Measurements from ENCODE around the gene RAMP2.

RAMP2 gene

GRCh38 chr17:42795465-42795864, 34.4 kb downstream of the RAMP2 start:
- 0 out of 2 replicates have a peak, but pooled peaks cover 3% of the 10 kb centered on the region for H3K9me3 ChIP-seq (ENCODE audit: control insufficient read depth, insufficient read depth, low read length)
- peaks cover 4% of the 10 kb centered on the region; the same call in 1 of the 2 replicates for H3K4me1 ChIP-seq (ENCODE audit: control insufficient read depth, insufficient read depth, low read length)
- no peak overlapping the region for H3K27ac ChIP-seq (ENCODE audit: low read depth, low read length)
- H3K9ac ChIP-seq (ENCODE audit: low read depth, low read length), result no peak overlapping the region
- peaks cover 7% of the 10 kb centered on the region; the same call in 1 of the 2 replicates for H3K27me3 ChIP-seq (ENCODE audit: control insufficient read depth, insufficient read depth, low read length)
- H3K4me3 ChIP-seq (ENCODE audit: low read depth, low read length), result no peak overlapping the region
- peaks cover 18% of the 10 kb centered on the region for H3K36me3 ChIP-seq (ENCODE audit: control insufficient read depth, insufficient read depth, low read length)

GRCh38 chr17:42796066-42796758, 35.2 kb downstream of the RAMP2 start:
- H3K4me1 ChIP-seq (ENCODE audit: control insufficient read depth, insufficient read depth, low read length), result peaks cover 4% of the 10 kb centered on the region; the same call in 1 of the 2 replicates
- H3K9me3 ChIP-seq (ENCODE audit: control insufficient read depth, insufficient read depth, low read length), result 0 out of 2 replicates have a peak, but pooled peaks cover 3% of the 10 kb centered on the region
- no peak overlapping the region for H3K4me3 ChIP-seq (ENCODE audit: low read depth, low read length)
- H3K36me3 ChIP-seq (ENCODE audit: control insufficient read depth, insufficient read depth, low read length), result peaks cover 18% of the 10 kb centered on the region
- peaks cover 7% of the 10 kb centered on the region; the same call in 1 of the 2 replicates for H3K27me3 ChIP-seq (ENCODE audit: control insufficient read depth, insufficient read depth, low read length)
- no peak overlapping the region for H3K27ac ChIP-seq (ENCODE audit: low read depth, low read length)
- no peak overlapping the region for H3K9ac ChIP-seq (ENCODE audit: low read depth, low read length)

GRCh38 chr17:42797067-42798007, 36.3 kb downstream of the RAMP2 start:
- H3K9me3 ChIP-seq (ENCODE audit: control insufficient read depth, insufficient read depth, low read length), result 0 out of 2 replicates have a peak, but pooled peaks cover 3% of the 10 kb centered on the region
- H3K4me1 ChIP-seq (ENCODE audit: control insufficient read depth, insufficient read depth, low read length), result peaks cover 4% of the 10 kb centered on the region; the same call in 1 of the 2 replicates
- H3K27ac ChIP-seq (ENCODE audit: low read depth, low read length), result no peak overlapping the region
- H3K36me3 ChIP-seq (ENCODE audit: control insufficient read depth, insufficient read depth, low read length), result peaks cover 18% of the 10 kb centered on the region
- H3K9ac ChIP-seq (ENCODE audit: low read depth, low read length), result peak overlapping the region; percentile 75
- peaks cover 7% of the 10 kb centered on the region; the same call in 1 of the 2 replicates for H3K27me3 ChIP-seq (ENCODE audit: control insufficient read depth, insufficient read depth, low read length)
- peak overlapping the region; percentile 92 for H3K4me3 ChIP-seq (ENCODE audit: low read depth, low read length)

- Histone ChIP-seq H3K27me3 (ENCODE audit: control insufficient read depth, insufficient read depth, low read length) (peaks cover 7% of the 10 kb centered on the region; the same call in 1 of the 2 replicates), H3K27ac (ENCODE audit: low read depth, low read length) (no peak overlapping the region), H3K4me1 (ENCODE audit: control insufficient read depth, insufficient read depth, low read length) (peaks cover 4% of the 10 kb centered on the region; the same call in 1 of the 2 replicates), H3K36me3 (ENCODE audit: control insufficient read depth, insufficient read depth, low read length) (peaks cover 18% of the 10 kb centered on the region), H3K9me3 (ENCODE audit: control insufficient read depth, insufficient read depth, low read length) (0 out of 2 replicates have a peak, but pooled peaks cover 3% of the 10 kb centered on the region), H3K4me3 (ENCODE audit: low read depth, low read length) (peak overlapping the region; percentile 92), H3K9ac (ENCODE audit: low read depth, low read length) (peak overlapping the region; percentile 75)
These were observed 37.0 kb downstream of the RAMP2 start for GRCh38 chr17:42798011-42798382.

GRCh38 chr17:42798383-42799380, 37.7 kb downstream of the RAMP2 start, which contains the start of the genes CNTD1 and COA3:
CNTD1 (plus strand) TSS chr17:42798861; CDS start chr17:42799068, 207 bp downstream.
COA3 (minus strand) TSS chr17:42798704; CDS start chr17:42798681, 23 bp downstream.
- H3K27ac ChIP-seq (ENCODE audit: low read depth, low read length), result peak within 1 kb of the TSS; percentile 48
- H3K4me3 ChIP-seq (ENCODE audit: low read depth, low read length), result peak within 1 kb of the TSS; percentile 92
- H3K9me3 ChIP-seq (ENCODE audit: control insufficient read depth, insufficient read depth, low read length), result 0 out of 2 replicates have a peak, but pooled peaks cover 3% of the 10 kb centered on the region
- H3K4me1 ChIP-seq (ENCODE audit: control insufficient read depth, insufficient read depth, low read length), result peaks cover 4% of the 10 kb centered on the region; the same call in 1 of the 2 replicates
- peaks cover 7% of the 10 kb centered on the region; the same call in 1 of the 2 replicates for H3K27me3 ChIP-seq (ENCODE audit: control insufficient read depth, insufficient read depth, low read length)
- peaks cover 18% of the 10 kb centered on the region for H3K36me3 ChIP-seq (ENCODE audit: control insufficient read depth, insufficient read depth, low read length)
- peak within 1 kb of the TSS; percentile 75 for H3K9ac ChIP-seq (ENCODE audit: low read depth, low read length)

- peak overlapping the region; percentile 45 for H3K27ac ChIP-seq (ENCODE audit: low read depth, low read length)
- H3K4me3 ChIP-seq (ENCODE audit: low read depth, low read length), result no peak overlapping the region
- H3K27me3 ChIP-seq (ENCODE audit: control insufficient read depth, insufficient read depth, low read length), result peaks cover 7% of the 10 kb centered on the region; the same call in 1 of the 2 replicates
- H3K4me1 ChIP-seq (ENCODE audit: control insufficient read depth, insufficient read depth, low read length), result no peaks in the 10 kb centered on the region
- H3K9me3 ChIP-seq (ENCODE audit: control insufficient read depth, insufficient read depth, low read length), result 0 out of 2 replicates have a peak, but pooled peaks cover 3% of the 10 kb centered on the region
- H3K9ac ChIP-seq (ENCODE audit: low read depth, low read length), result no peak overlapping the region
- H3K36me3 ChIP-seq (ENCODE audit: control insufficient read depth, insufficient read depth, low read length), result no peaks in the 10 kb centered on the region
These were observed 42.3 kb downstream of the RAMP2 start for GRCh38 chr17:42803074-42803883.

GRCh38 chr17:42804918-42805367, 43.9 kb downstream of the RAMP2 start:
- Histone ChIP-seq H3K9ac (ENCODE audit: low read depth, low read length) (no peak overlapping the region), H3K27me3 (ENCODE audit: control insufficient read depth, insufficient read depth, low read length) (no peaks in the 10 kb centered on the region), H3K4me1 (ENCODE audit: control insufficient read depth, insufficient read depth, low read length) (no peaks in the 10 kb centered on the region), H3K27ac (ENCODE audit: low read depth, low read length) (no peak overlapping the region), H3K4me3 (ENCODE audit: low read depth, low read length) (no peak overlapping the region), H3K9me3 (ENCODE audit: control insufficient read depth, insufficient read depth, low read length) (no peaks in the 10 kb centered on the region), H3K36me3 (ENCODE audit: control insufficient read depth, insufficient read depth, low read length) (peaks cover 9% of the 10 kb centered on the region)

GRCh38 chr17:42806249-42806648, 45.2 kb downstream of the RAMP2 start:
- H3K4me1 ChIP-seq (ENCODE audit: control insufficient read depth, insufficient read depth, low read length), result no peaks in the 10 kb centered on the region

GRCh38 chr17:42809250-42809649, 48.2 kb downstream of the RAMP2 start:
- peaks cover 37% of the 10 kb centered on the region for H3K36me3 ChIP-seq (ENCODE audit: control insufficient read depth, insufficient read depth, low read length)
- no peaks in the 10 kb centered on the region for H3K27me3 ChIP-seq (ENCODE audit: control insufficient read depth, insufficient read depth, low read length)

More at GRCh38 chr17:42806249-42806648, 45.2 kb downstream of the RAMP2 start:
- Histone ChIP-seq H3K9me3 (ENCODE audit: control insufficient read depth, insufficient read depth, low read length) (no peaks in the 10 kb centered on the region), H3K4me3 (ENCODE audit: low read depth, low read length) (no peak overlapping the region), H3K27me3 (ENCODE audit: control insufficient read depth, insufficient read depth, low read length) (no peaks in the 10 kb centered on the region), H3K36me3 (ENCODE audit: control insufficient read depth, insufficient read depth, low read length) (peaks cover 22% of the 10 kb centered on the region), H3K27ac (ENCODE audit: low read depth, low read length) (no peak overlapping the region), H3K9ac (ENCODE audit: low read depth, low read length) (no peak overlapping the region)

More at GRCh38 chr17:42809250-42809649, 48.2 kb downstream of the RAMP2 start:
- no peaks in the 10 kb centered on the region for H3K4me1 ChIP-seq (ENCODE audit: control insufficient read depth, insufficient read depth, low read length)
- H3K27ac ChIP-seq (ENCODE audit: low read depth, low read length), result no peak overlapping the region
- no peak overlapping the region for H3K9ac ChIP-seq (ENCODE audit: low read depth, low read length)
- no peak overlapping the region for H3K4me3 ChIP-seq (ENCODE audit: low read depth, low read length)
- no peaks in the 10 kb centered on the region for H3K9me3 ChIP-seq (ENCODE audit: control insufficient read depth, insufficient read depth, low read length)

All from HUES48 (cell line).